Melanocyte of skin (primary cell): ENCODE data around the gene NLRP9. TPM values are rescaled to one million over a fixed set of nuclear protein-coding genes. Genes with fewer than 3 reads are reported as not detected.

Experiments used
- small RNA-seq, 2 donors: library from RNA; depleted of rRNA; stranded (forward); fragments of <200 nt; gene quantifications; one replicate each; pipeline ENCODE3, GENCODE V24; 2012
- total RNA-seq, 2 donors: library from RNA; depleted of rRNA; stranded (reverse); fragments of >200 nt; gene quantifications; 2 replicates each; pipeline ENCODE4 v1.2.3, GENCODE V29; 2012

The NLRP9 gene
- total RNA-seq, result not detected

GRCh38 chr19:55738302-55738701 is at the start of gene NLRP9:
NLRP9 (minus strand) TSS chr19:55738402; CDS start chr19:55738374, 28 bp downstream.

GRCh38 chr19:55768818-55769217 is 30.6 kb upstream of the NLRP9 start, which contains the start of gene RFPL4AL1:
RFPL4AL1 (plus strand) TSS chr19:55769118; CDS start chr19:55771805, 2,687 bp downstream.

GRCh38 chr19:55758797-55759196 is 20.6 kb upstream of the NLRP9 start, which contains the start of gene RFPL4A:
RFPL4A (plus strand) TSS chr19:55759097; CDS start chr19:55761801, 2,704 bp downstream.

GRCh38 chr19:55674841-55675660 is 63.2 kb downstream of the NLRP9 start, which contains the start of gene EPN1:
EPN1 (plus strand) TSS chr19:55675226; CDS start chr19:55678628, 3,402 bp downstream.

Small RNAs within 50 kb of the gene (small RNA-seq; reads per million reads assigned to genes)
- 0 reads per million in 2 donors for gene AC010525.2

Other genes with a start within 250 kb of the NLRP9 start
- gene SSC5D, start 250.0 kb downstream of the NLRP9 start, total RNA-seq, result under 1 TPM; 0.67 to 0.69 TPM
- gene SBK2, start 201.3 kb downstream of the NLRP9 start, total RNA-seq, result not detected
- gene SBK3, start 192.9 kb downstream of the NLRP9 start, total RNA-seq, result not detected
- gene ZNF579, start 157.6 kb downstream of the NLRP9 start, total RNA-seq, result 1 to 10 TPM; 4.5 to 7.0 TPM
- gene FIZ1, start 138.9 kb downstream of the NLRP9 start, total RNA-seq, result 1 to 10 TPM; 2.4 to 3.3 TPM
- gene ZNF524, start 138.1 kb downstream of the NLRP9 start, total RNA-seq, result 1 to 10 TPM; 6.3 to 6.9 TPM
- 1 to 10 TPM; 1.4 to 2.3 TPM for gene ZNF865, start 132.8 kb downstream of the NLRP9 start, total RNA-seq
- gene ZNF784, start 113.8 kb downstream of the NLRP9 start, total RNA-seq, result 1 to 10 TPM; 3.3 to 4.5 TPM
- 1 to 10 TPM; 6.0 to 6.5 TPM for gene ZNF580, start 97.4 kb downstream of the NLRP9 start, total RNA-seq
- 10 to 100 TPM; 10.7 to 14.0 TPM for gene ZNF581, start 94.8 kb downstream of the NLRP9 start, total RNA-seq
- gene CCDC106, start 90.2 kb downstream of the NLRP9 start, total RNA-seq, result 10 to 100 TPM in 1 of 2 donors, 1 to 10 TPM in 1; 9.7 to 16.2 TPM
- gene U2AF2, start 83.4 kb downstream of the NLRP9 start, total RNA-seq, result 100 to 1,000 TPM in 1 of 2 donors, 10 to 100 TPM in 1; 81.9 to 141 TPM
- 10 to 100 TPM; 23.3 to 29.9 TPM for gene EPN1, start 63.2 kb downstream of the NLRP9 start, total RNA-seq
- gene RFPL4A, start 20.7 kb upstream of the NLRP9 start, total RNA-seq, result not detected
- not detected for gene RFPL4AL1, start 30.7 kb upstream of the NLRP9 start, total RNA-seq
- gene NLRP11, start 93.6 kb upstream of the NLRP9 start, total RNA-seq, result not detected
- gene NLRP4, start 98.1 kb upstream of the NLRP9 start, total RNA-seq, result not detected
- gene NLRP13, start 193.9 kb upstream of the NLRP9 start, total RNA-seq, result not detected
- not detected for gene NLRP8, start 209.4 kb upstream of the NLRP9 start, total RNA-seq
- not detected for gene NLRP5, start 248.4 kb upstream of the NLRP9 start, total RNA-seq